ENCODE results near the gene COL27A1.

The COL27A1 gene

GRCh38 chr9:114341152-114341830, 186.0 kb downstream of the COL27A1 start:
- no peak for DNase-seq (ENCODE audit: low read depth in 2 of 2)

GRCh38 chr9:114341991-114342390, 186.7 kb downstream of the COL27A1 start:
- DNase-seq (ENCODE audit: low read depth in 2 of 2), result no peak

GRCh38 chr9:114342755-114343440, 187.6 kb downstream of the COL27A1 start:
- no peak for DNase-seq (ENCODE audit: low read depth in 2 of 2)

- DNase-seq (ENCODE audit: low read depth in 2 of 2), result no peak
Measured at GRCh38 chr9:114343471-114344187, 188.3 kb downstream of the COL27A1 start.

GRCh38 chr9:114344188-114344566, 188.8 kb downstream of the COL27A1 start:
- no peak for DNase-seq (ENCODE audit: low read depth in 2 of 2)

GRCh38 chr9:114344692-114345091, 189.4 kb downstream of the COL27A1 start:
- DNase-seq (ENCODE audit: low read depth in 2 of 2), result no peak

- DNase-seq (ENCODE audit: low read depth in 2 of 2), result no peak
Measured at GRCh38 chr9:114345493-114346065, 190.2 kb downstream of the COL27A1 start.

- no peak for DNase-seq (ENCODE audit: low read depth in 2 of 2)
Measured at GRCh38 chr9:114346146-114346545, 190.8 kb downstream of the COL27A1 start.

- no peak for DNase-seq (ENCODE audit: low read depth in 2 of 2)
Measured at GRCh38 chr9:114347675-114348074, 192.3 kb downstream of the COL27A1 start.

GRCh38 chr9:114348261-114348905, 193.0 kb downstream of the COL27A1 start:
- DNase-seq (ENCODE audit: low read depth in 2 of 2), result no peak

- peak; percentile 82 to 93 for DNase-seq (ENCODE audit: low read depth in 2 of 2)
Measured at GRCh38 chr9:114348906-114349482, 193.7 kb downstream of the COL27A1 start.

- no peak for DNase-seq (ENCODE audit: low read depth in 2 of 2)
Measured at GRCh38 chr9:114349713-114350480, 194.6 kb downstream of the COL27A1 start.

- DNase-seq (ENCODE audit: low read depth in 2 of 2), result no peak
Measured at GRCh38 chr9:114350636-114351401, 195.5 kb downstream of the COL27A1 start.

- DNase-seq (ENCODE audit: low read depth in 2 of 2), result no peak
Measured at GRCh38 chr9:114351932-114352331, 196.6 kb downstream of the COL27A1 start.

GRCh38 chr9:114355821-114356220, 200.5 kb downstream of the COL27A1 start:
- no peak for DNase-seq (ENCODE audit: low read depth in 2 of 2)

GRCh38 chr9:114356792-114357191, 201.5 kb downstream of the COL27A1 start:
- DNase-seq (ENCODE audit: low read depth in 2 of 2), result no peak

GRCh38 chr9:114357360-114357759, 202.0 kb downstream of the COL27A1 start:
- DNase-seq (ENCODE audit: low read depth in 2 of 2), result no peak

- no peak for DNase-seq (ENCODE audit: low read depth in 2 of 2)
Measured at GRCh38 chr9:114357911-114358328, 202.6 kb downstream of the COL27A1 start.

GRCh38 chr9:114359801-114360200, 204.5 kb downstream of the COL27A1 start:
- no peak for DNase-seq (ENCODE audit: low read depth in 2 of 2)

GRCh38 chr9:114361542-114361941, 206.2 kb downstream of the COL27A1 start:
- no peak for DNase-seq (ENCODE audit: low read depth in 2 of 2)
